Vagina (tissue), 2 donors: ENCODE data around the gene UPK2.

Source experiments
- POLR2A ChIP-seq, 2 donors: fragments of 450-650 bp; IDR thresholded peaks; one replicate each; pipeline ENCODE4 v1.6.1; 2017; ENCODE audit warnings: antibody characterized with exemption in 2 of 2, mild to moderate bottlenecking in 2 of 2, moderate library complexity in 2 of 2
- TF ChIP-seq, protein P1 (sequence below), 3 experiments: fragments of 450-650 bp in 2 of 3; fragments of 200-600 bp in 1 of 3; sonication (generic) in 1 of 3; IDR thresholded peaks; one replicate each; pipeline ENCODE4 v1.5.1; 2017 to 2019; ENCODE audit warnings: antibody characterized with exemption in 3 of 3, mild to moderate bottlenecking in 2 of 3, moderate library complexity in 2 of 3

GRCh38 chr11:118975771-118976709, 19.9 kb downstream of the UPK2 start:
- TF ChIP-seq, protein P1, sequence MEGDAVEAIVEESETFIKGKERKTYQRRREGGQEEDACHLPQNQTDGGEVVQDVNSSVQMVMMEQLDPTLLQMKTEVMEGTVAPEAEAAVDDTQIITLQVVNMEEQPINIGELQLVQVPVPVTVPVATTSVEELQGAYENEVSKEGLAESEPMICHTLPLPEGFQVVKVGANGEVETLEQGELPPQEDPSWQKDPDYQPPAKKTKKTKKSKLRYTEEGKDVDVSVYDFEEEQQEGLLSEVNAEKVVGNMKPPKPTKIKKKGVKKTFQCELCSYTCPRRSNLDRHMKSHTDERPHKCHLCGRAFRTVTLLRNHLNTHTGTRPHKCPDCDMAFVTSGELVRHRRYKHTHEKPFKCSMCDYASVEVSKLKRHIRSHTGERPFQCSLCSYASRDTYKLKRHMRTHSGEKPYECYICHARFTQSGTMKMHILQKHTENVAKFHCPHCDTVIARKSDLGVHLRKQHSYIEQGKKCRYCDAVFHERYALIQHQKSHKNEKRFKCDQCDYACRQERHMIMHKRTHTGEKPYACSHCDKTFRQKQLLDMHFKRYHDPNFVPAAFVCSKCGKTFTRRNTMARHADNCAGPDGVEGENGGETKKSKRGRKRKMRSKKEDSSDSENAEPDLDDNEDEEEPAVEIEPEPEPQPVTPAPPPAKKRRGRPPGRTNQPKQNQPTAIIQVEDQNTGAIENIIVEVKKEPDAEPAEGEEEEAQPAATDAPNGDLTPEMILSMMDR (IDR thresholded peaks at IDR 0.05), result no peak
- no peak for TF ChIP-seq POLR2A (IDR thresholded peaks at IDR 0.05)
